Activated naive CD8-positive, alpha-beta T cell treated with anti-CD3 and anti-CD28 coated beads, Interleukin-2, amount 50 U/mL, for 24 hours (primary cell): Measurements from ENCODE around the gene FABP7.

Experiments
- ATAC-seq: fragments of 150-1000 bp; cut with Tn5 transposase; one replicate; pipeline ENCODE4 v1.10.0; 2021
- DNase-seq: peaks from one replicate; pipeline ENCODE4 v3.0.0; 2021
- H3K27ac Mint-ChIP-seq: one replicate; pipeline ENCODE4 v1.8.0; 2021; ENCODE audit warnings: mild to moderate bottlenecking, mixed read lengths
- H3K27me3 Mint-ChIP-seq: one replicate; pipeline ENCODE4 v1.8.0; 2021; ENCODE audit warnings: mixed read lengths
- H3K36me3 Mint-ChIP-seq: one replicate; pipeline ENCODE4 v1.8.0; 2021; ENCODE audit warnings: low read depth, mixed read lengths
- H3K4me1 Mint-ChIP-seq: one replicate; pipeline ENCODE4 v1.8.0; 2021; ENCODE audit warnings: mixed read lengths
- H3K4me3 Mint-ChIP-seq: one replicate; pipeline ENCODE4 v1.8.0; 2021; ENCODE audit warnings: mild to moderate bottlenecking, moderate library complexity, mixed read lengths
- H3K9me3 Mint-ChIP-seq: one replicate; pipeline ENCODE4 v1.8.0; 2021; ENCODE audit warnings: mixed read lengths

FABP7 gene

DNA sequence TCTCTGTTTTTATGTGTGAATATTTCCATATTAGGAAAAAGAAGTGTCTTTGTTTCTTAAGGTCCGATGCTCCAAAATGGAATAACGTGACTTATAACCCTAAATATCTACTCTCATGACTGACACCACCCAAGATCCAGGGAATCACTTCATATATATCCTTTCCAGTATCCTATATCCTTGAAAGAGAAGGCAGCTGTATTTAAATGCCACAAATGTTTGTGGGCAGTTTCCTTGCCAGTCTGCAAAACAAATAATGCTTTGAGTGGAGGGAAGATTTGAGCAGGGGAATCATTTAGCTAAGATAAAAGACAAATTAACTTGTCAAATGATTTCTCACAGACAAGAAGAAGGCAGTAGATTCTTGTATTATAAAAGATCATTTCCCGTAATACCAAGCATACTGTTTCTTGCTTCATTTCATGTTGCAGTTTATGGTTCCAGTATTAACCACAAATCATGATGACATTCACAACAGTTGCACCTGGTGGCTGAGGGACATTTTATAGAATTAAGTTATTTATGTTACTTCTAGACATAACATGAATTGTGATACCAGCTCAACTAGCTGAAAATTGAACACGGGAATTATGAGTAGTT lies 30.0 kb upstream of the FABP7 start:
- Mint-ChIP-seq H3K27me3 (no peaks in the 10 kb centered on the region), H3K4me1 (peaks cover 27% of the 10 kb centered on the region), H3K36me3 (no peaks in the 10 kb centered on the region), H3K27ac (no peak overlapping the region), H3K4me3 (no peak overlapping the region), H3K9me3 (no peaks in the 10 kb centered on the region)
- no peak for DNase-seq
- ATAC-seq = no peak

DNA sequence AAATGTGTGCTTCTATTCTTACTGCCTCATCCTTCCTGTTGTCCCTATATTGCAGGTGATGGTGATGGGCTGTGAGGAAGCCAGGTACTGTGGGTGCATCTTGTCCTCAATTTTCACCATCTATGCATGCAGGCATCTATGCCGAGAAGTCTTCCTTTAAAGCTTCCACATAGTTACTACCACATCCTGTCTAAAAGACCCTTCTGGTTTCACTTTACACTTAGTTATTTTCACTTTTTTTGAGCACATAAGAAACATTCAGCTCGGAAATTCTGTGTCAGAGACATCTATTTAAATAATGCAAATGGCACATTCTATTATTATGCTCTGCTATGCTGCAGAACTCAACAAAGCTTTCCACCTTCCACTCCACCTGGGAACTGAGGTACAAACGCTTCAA lies 28.2 kb upstream of the FABP7 start:
- ATAC-seq (peak; percentile 89), DNase-seq (no peak)
- Mint-ChIP-seq H3K27ac (peak overlapping the region; percentile 78), H3K9me3 (no peaks in the 10 kb centered on the region), H3K36me3 (no peaks in the 10 kb centered on the region), H3K4me1 (peaks cover 30% of the 10 kb centered on the region), H3K27me3 (no peaks in the 10 kb centered on the region), H3K4me3 (peak overlapping the region; percentile 34)

- Mint-ChIP-seq H3K9me3 (no peaks in the 10 kb centered on the region), H3K4me1 (peaks cover 30% of the 10 kb centered on the region), H3K27ac (no peak overlapping the region), H3K4me3 (no peak overlapping the region), H3K36me3 (no peaks in the 10 kb centered on the region), H3K27me3 (no peaks in the 10 kb centered on the region)
- ATAC-seq (peak; percentile 8), DNase-seq (no peak)
Observed at GRCh38 chr6:122752459-122752858, 27.1 kb upstream of the FABP7 start.

GRCh38 chr6:122753000-122753687 lies 26.4 kb upstream of the FABP7 start:
- Mint-ChIP-seq H3K4me3 (no peak overlapping the region), H3K9me3 (no peaks in the 10 kb centered on the region), H3K4me1 (peaks cover 30% of the 10 kb centered on the region), H3K27ac (no peak overlapping the region), H3K27me3 (no peaks in the 10 kb centered on the region), H3K36me3 (no peaks in the 10 kb centered on the region)
- DNase-seq (no peak), ATAC-seq (no peak)

- no peaks in the 10 kb centered on the region for H3K9me3 Mint-ChIP-seq
- DNase-seq (no peak), ATAC-seq (no peak)
- no peak overlapping the region for H3K4me3 Mint-ChIP-seq
- no peaks in the 10 kb centered on the region for H3K27me3 Mint-ChIP-seq
- H3K27ac Mint-ChIP-seq = no peak overlapping the region
- H3K4me1 Mint-ChIP-seq = peaks cover 30% of the 10 kb centered on the region
- H3K36me3 Mint-ChIP-seq = no peaks in the 10 kb centered on the region
Observed at GRCh38 chr6:122753688-122754056, 25.8 kb upstream of the FABP7 start.

- DNase-seq (no peak), ATAC-seq (no peak)
- no peaks in the 10 kb centered on the region for H3K9me3 Mint-ChIP-seq
- no peak overlapping the region for H3K4me3 Mint-ChIP-seq
- no peak overlapping the region for H3K27ac Mint-ChIP-seq
- no peaks in the 10 kb centered on the region for H3K27me3 Mint-ChIP-seq
- peaks cover 35% of the 10 kb centered on the region for H3K4me1 Mint-ChIP-seq
- no peaks in the 10 kb centered on the region for H3K36me3 Mint-ChIP-seq
Observed at GRCh38 chr6:122754191-122754731, 25.3 kb upstream of the FABP7 start.

DNA sequence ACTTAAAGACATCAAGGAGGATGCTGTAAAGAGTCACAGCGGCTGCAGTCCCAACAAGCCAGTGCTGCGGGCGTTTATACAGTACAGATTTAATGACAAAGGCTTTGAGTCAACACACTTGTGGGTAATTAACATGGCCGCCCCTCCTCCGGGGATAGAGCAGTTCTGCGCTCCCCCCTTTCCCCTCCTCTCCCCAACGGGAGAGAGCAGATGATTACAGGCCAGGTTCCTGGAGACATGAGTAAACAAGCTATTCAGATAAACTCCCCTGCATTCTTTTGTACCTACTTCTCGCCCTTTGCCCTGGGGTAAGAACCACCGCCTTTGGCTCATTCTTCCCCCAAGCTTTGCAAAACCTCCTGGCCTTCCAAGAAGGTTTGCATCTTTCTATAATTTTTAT lies 23.6 kb upstream of the FABP7 start:
- H3K9me3 Mint-ChIP-seq = no peaks in the 10 kb centered on the region

GRCh38 chr6:122758927-122759334 lies 20.6 kb upstream of the FABP7 start:
- H3K27me3 Mint-ChIP-seq = peaks cover 3% of the 10 kb centered on the region
- H3K27ac Mint-ChIP-seq = no peak overlapping the region
- H3K36me3 Mint-ChIP-seq = no peaks in the 10 kb centered on the region
- H3K9me3 Mint-ChIP-seq = no peaks in the 10 kb centered on the region
- no peak for DNase-seq
- H3K4me3 Mint-ChIP-seq = no peak overlapping the region
- H3K4me1 Mint-ChIP-seq = peaks cover 11% of the 10 kb centered on the region
- ATAC-seq = peak; percentile 99

More for the DNA sequence above, 23.6 kb upstream of the FABP7 start:
- Mint-ChIP-seq H3K36me3 (no peaks in the 10 kb centered on the region), H3K4me3 (no peak overlapping the region), H3K4me1 (peaks cover 33% of the 10 kb centered on the region), H3K27me3 (no peaks in the 10 kb centered on the region), H3K27ac (no peak overlapping the region)
- ATAC-seq (no peak), DNase-seq (no peak)

DNA sequence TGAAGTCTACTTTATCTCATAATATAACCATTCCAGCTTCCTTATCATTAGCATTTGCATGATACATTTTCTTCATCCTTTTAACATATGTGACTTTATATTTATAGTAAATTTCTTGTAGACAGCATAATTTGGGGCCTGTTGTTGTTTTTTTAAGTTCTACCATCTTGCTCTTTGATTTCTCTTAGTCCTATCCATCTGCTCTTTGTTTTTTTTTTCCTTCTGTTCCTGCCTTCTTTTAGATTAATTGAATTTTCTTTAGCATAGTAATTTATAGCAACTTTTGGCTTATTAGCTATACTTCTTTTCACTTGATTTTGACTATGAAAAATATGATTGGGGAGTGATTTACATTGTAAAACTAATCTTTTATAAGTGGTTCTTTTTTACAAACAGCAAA lies 19.2 kb upstream of the FABP7 start:
- H3K4me3 Mint-ChIP-seq = no peak overlapping the region
- ATAC-seq = no peak
- peaks cover 6% of the 10 kb centered on the region for H3K4me1 Mint-ChIP-seq
- DNase-seq = no peak
- no peaks in the 10 kb centered on the region for H3K9me3 Mint-ChIP-seq
- H3K27me3 Mint-ChIP-seq = peaks cover 4% of the 10 kb centered on the region
- no peak overlapping the region for H3K27ac Mint-ChIP-seq
- H3K36me3 Mint-ChIP-seq = no peaks in the 10 kb centered on the region

- no peak overlapping the region for H3K4me3 Mint-ChIP-seq
- no peaks in the 10 kb centered on the region for H3K4me1 Mint-ChIP-seq
- no peak for DNase-seq
- H3K27ac Mint-ChIP-seq = no peak overlapping the region
- no peaks in the 10 kb centered on the region for H3K9me3 Mint-ChIP-seq
- H3K36me3 Mint-ChIP-seq = no peaks in the 10 kb centered on the region
- peaks cover 9% of the 10 kb centered on the region for H3K27me3 Mint-ChIP-seq
- no peak for ATAC-seq
Observed at GRCh38 chr6:122766256-122766655, 13.3 kb upstream of the FABP7 start.

- Mint-ChIP-seq H3K4me3 (no peak overlapping the region), H3K36me3 (no peaks in the 10 kb centered on the region), H3K27me3 (peaks cover 7% of the 10 kb centered on the region), H3K4me1 (no peaks in the 10 kb centered on the region), H3K27ac (no peak overlapping the region), H3K9me3 (peaks cover 4% of the 10 kb centered on the region)
- ATAC-seq (no peak), DNase-seq (no peak)
Observed at GRCh38 chr6:122770835-122771601, 8.5 kb upstream of the FABP7 start.

GRCh38 chr6:122772724-122773415 lies 6.6 kb upstream of the FABP7 start:
- Mint-ChIP-seq H3K27me3 (peaks cover 6% of the 10 kb centered on the region), H3K4me3 (no peak overlapping the region), H3K27ac (no peak overlapping the region), H3K9me3 (peaks cover 4% of the 10 kb centered on the region), H3K36me3 (no peaks in the 10 kb centered on the region), H3K4me1 (no peaks in the 10 kb centered on the region)
- DNase-seq = no peak
- ATAC-seq = no peak

DNA sequence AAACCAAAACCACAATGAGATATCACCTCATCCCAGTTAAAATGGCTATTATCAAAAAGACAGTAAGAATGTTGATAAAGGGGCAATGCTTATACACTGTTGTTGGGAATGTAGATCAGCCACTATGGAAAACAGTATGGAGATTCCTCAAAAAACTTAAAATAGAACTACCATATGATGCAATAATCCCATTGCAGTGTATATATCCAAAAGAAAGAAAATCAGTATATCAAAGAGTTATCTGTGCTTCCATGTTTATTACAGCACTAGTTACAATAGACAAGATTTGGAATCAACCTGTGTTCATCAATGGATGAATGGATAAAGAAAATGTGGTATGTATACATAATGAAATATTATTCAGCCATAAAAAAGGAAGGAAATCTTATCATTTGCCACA lies 3.5 kb upstream of the FABP7 start:
- Mint-ChIP-seq H3K4me3 (no peak overlapping the region), H3K27me3 (peaks cover 11% of the 10 kb centered on the region), H3K9me3 (peaks cover 4% of the 10 kb centered on the region), H3K4me1 (no peaks in the 10 kb centered on the region), H3K27ac (no peak overlapping the region), H3K36me3 (no peaks in the 10 kb centered on the region)
- no peak for DNase-seq
- no peak for ATAC-seq

GRCh38 chr6:122778302-122778701 lies 1.2 kb upstream of the FABP7 start:
- Mint-ChIP-seq H3K36me3 (no peaks in the 10 kb centered on the region), H3K27ac (no peak overlapping the region), H3K9me3 (peaks cover 4% of the 10 kb centered on the region), H3K4me3 (no peak overlapping the region), H3K4me1 (no peaks in the 10 kb centered on the region), H3K27me3 (peaks cover 12% of the 10 kb centered on the region)
- ATAC-seq (no peak), DNase-seq (no peak)
